Stimulated activated CD4-positive, alpha-beta T cell treated with anti-CD3 and anti-CD28 coated beads, Interleukin-12 subunit alpha, Interleukin-12 subunit beta, amount 100 ng/mL, for 48 hours (primary cell): Measurements from ENCODE around the gene HCN1.
"Not testable (repeated sequence)": the region's sequence is repeated elsewhere in the genome, so short reads cannot be mapped to it uniquely, and the experiment has no call there.

Source experiments
- DNase-seq, 3 donors: peaks; one replicate each; pipeline ENCODE4 v3.0.0-alpha.2; 2020; ENCODE audit warnings: low read depth in 2 of 3, low spot score in 1 of 3

The HCN1 gene

GRCh38 chr5:45437752-45438151, 258.4 kb downstream of the HCN1 start:
- no peak for DNase-seq

- no peak for DNase-seq
Observed at GRCh38 chr5:45417285-45417998, 278.7 kb downstream of the HCN1 start.

DNA sequence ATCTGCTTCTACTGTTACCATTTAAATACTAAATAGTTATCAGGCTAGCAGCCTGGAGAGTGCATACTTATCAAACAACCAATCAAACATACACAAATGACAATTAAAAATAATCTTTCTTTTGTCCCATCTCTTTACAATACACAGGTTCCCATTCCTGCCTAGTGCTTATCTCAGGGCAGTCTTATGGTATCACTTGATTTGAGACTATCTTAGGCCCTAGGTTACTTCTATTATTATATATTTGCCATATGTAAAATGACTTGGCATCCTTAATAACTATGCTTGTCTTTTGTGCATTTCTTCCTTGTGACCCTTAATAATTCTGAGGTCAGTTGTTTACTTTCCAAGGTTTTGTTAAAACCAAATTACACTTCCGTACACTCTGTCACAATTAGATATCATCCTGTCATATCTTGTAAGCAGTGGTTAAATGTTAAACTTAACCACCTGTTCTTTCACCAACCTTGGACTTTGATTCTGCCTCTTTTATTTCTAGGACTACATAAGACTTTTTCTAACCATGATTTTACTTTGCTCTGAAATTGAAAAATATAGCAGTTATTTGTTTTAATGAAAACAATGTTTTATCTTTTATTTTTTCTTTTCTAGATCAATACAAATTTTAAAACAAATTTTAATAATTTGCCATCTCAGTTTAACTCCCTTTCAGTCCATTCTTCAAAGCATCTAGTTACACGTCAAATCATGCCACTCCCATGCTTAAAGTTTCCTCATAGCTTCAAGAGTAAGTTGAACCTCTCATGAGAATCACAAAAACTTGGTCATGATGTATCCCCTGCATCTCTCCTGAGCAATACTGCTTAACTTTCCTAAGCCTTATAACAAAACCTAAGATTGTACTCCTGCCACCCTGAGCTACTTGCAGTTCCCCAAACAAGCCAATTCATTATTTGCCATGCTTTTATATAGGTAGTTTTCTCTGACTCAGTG, 281.3 kb downstream of the HCN1 start:
- no peak for DNase-seq

DNA sequence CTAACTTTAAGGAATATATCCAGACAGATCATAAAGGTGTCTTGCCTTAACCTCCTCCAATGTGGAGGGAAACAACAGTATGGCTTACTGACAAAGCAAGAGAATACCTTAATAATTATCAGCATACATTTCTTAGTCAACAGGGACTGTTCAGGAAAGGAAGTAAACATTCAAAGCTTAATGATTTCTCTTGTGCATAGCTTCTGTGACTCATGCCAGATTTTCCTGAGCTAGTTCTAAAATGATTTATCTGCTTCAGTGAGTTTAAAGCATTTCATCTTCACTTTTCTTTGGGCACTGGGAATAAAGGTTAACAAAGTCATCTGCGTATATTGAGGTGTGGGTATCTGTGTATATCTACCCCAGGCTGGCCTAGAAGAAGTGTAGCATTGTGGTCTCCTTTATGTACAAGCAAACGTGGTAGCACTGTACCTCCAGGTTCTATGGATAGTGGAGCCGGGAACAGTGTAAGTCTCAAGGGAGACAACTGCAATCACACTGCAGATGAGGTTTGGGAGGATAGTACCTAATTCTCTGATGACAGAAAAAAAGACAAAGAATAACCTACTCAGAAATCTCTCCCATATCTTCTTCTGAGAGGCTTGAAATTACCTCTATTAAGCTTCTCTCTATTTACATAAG, 284.1 kb downstream of the HCN1 start:
- DNase-seq: no peak

- no peak for DNase-seq
Observed at GRCh38 chr5:45410304-45410995, 285.7 kb downstream of the HCN1 start.

DNA sequence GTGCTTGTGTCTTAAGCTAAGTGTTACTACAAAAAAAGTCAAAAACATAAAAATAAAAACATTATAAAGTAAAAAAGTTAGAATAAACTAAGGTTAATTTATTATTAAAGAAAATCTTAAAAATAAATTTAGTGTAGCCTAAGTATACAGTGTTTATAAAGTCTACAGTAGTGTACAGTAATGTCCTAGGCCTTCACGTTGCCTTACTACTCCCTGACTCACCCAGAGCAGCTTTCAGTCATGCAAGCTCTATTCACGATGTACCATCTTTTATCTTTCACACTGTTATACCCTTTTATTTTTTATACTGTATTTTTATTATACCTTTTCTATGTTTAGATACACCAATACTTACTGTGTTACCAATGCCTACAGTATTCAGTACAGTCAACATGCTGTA, 288.1 kb downstream of the HCN1 start:
- no peak for DNase-seq

GRCh38 chr5:45402804-45403455, 293.2 kb downstream of the HCN1 start:
- no peak for DNase-seq

GRCh38 chr5:45399041-45399440, 297.1 kb downstream of the HCN1 start:
- DNase-seq: no peak

GRCh38 chr5:45385321-45386058, 310.7 kb downstream of the HCN1 start:
- DNase-seq: no peak

GRCh38 chr5:45383985-45384384, 312.2 kb downstream of the HCN1 start:
- DNase-seq: no peak

- no peak for DNase-seq
Observed at GRCh38 chr5:45382583-45382982, 313.6 kb downstream of the HCN1 start.

GRCh38 chr5:45376417-45376816, 319.8 kb downstream of the HCN1 start:
- no peak for DNase-seq

DNA sequence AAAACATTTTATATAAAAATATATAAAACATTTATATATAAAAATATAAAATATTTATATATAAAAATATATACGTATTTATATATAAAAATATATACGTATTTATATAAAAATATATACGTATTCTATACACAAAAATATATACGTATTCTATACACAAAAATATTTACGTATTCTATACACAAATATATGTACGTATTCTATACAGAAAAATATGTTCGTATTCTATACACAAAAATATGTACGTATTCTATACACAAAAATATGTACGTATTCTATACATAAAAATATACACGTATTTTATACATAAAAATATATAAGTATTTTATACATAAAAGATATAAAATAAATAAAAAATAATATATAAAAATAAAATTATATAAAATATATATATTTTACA, 323.6 kb downstream of the HCN1 start:
- DNase-seq: no peak

DNA sequence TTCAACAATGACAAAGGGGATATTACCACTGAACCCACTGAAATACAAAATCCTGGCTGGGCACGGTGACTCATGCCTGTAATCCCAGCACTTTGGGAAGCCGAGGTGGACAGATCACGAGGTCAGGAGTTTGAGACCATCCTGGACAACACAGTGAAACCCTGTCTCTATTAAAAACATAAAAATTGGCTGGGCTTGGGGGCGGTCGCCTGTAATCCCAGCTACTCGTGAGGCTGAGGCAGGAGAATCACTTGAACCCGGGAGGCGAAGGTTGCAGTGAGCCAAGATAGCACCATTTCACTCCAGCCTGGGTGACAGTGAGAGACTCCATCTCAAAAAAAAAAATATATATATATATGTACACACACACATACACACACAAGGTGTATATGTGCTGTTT, 324.8 kb downstream of the HCN1 start:
- not testable (repeated sequence) for DNase-seq

DNA sequence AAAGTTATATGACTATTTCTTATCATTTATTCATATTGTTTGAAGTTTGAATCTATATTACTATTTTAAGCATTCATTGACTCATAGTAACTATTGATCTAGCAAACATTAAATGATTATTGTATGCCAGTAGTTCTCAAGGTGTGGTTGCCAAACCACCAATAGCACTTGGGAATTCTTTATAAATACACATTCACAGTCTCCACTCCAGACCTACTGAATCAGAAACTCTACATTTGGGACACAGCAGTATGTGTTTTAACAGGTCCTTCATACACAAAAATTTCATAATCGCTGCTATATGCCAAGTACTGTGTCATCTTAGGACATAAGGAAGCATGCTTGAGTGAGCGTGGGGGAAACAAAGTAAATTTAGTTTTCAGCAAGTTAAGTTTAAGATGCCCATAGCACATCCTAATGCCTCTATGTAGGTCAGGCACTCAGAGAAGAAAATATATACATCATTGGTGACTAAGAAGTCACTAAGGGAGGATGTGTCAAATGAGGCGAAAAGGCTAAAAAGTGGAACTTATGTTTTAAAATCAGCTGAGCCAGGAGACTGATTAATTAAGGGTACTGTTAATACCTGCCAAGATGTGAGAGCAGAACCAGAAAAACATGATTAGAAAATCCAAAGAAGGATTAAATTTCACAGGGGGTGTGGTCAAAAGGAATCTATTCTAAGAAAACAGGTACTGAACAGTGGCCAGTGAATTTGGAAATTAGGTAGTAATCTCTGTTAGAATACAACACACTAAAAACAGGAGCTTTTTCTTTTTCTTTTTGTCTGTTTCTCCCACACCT, 340.8 kb downstream of the HCN1 start:
- no peak for DNase-seq

- DNase-seq: no peak
Observed at GRCh38 chr5:45336464-45336863, 359.7 kb downstream of the HCN1 start.

- no peak for DNase-seq
Observed at GRCh38 chr5:45335978-45336377, 360.2 kb downstream of the HCN1 start.

- DNase-seq: no peak
Observed at GRCh38 chr5:45335346-45335745, 360.8 kb downstream of the HCN1 start.

DNA sequence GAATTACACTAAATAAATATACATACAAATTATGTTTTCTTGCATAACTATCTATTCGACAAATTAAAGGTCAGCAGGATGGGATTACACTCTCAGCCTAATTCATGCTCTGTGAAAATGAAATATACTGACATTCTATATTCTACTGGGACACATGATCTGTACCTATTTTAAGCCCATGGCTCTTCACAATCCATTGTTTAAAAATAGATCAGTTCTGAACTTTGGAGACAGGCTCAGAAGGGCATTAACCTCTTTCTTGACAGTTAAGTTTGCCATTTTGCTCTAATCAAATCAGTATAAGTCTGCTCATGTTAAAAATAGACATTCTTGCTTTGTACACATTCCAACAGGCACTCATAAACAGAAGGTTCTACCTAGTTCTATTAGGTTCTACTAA, 361.2 kb downstream of the HCN1 start:
- DNase-seq: no peak
